Skeletal muscle satellite cell (primary cell): ENCODE data around the gene GPX3.

Experiments
- H3K27me3 ChIP-seq: 2 replicates; pipeline ENCODE4 v1.7.0; 2013; ENCODE audit warnings: low read length; ENCODE audit not compliant: control insufficient read depth, insufficient read depth
- H3K36me3 ChIP-seq: 2 replicates; pipeline ENCODE4 v1.7.0; 2013; ENCODE audit warnings: mild to moderate bottlenecking, control low read depth, low read length; ENCODE audit not compliant: insufficient read depth
- H3K4me1 ChIP-seq: 2 replicates; pipeline ENCODE4 v1.7.0; 2013; ENCODE audit warnings: low read length; ENCODE audit not compliant: control insufficient read depth, insufficient read depth
- H3K4me2 ChIP-seq: 2 replicates; pipeline ENCODE4 v1.7.0; 2013; ENCODE audit warnings: mild to moderate bottlenecking, low read length
- H3K4me3 ChIP-seq: 2 replicates; pipeline ENCODE4 v1.7.0; 2013; ENCODE audit warnings: low read length
- H3K9ac ChIP-seq: 2 replicates; pipeline ENCODE4 v1.7.0; 2013; ENCODE audit warnings: mild to moderate bottlenecking, low read depth, low read length, moderate library complexity
- H3K9me3 ChIP-seq: replicated peaks from 2 replicates; pipeline ENCODE4 v1.7.0; 2013; ENCODE audit warnings: mild to moderate bottlenecking, control low read depth, low read length

The GPX3 gene

DNA sequence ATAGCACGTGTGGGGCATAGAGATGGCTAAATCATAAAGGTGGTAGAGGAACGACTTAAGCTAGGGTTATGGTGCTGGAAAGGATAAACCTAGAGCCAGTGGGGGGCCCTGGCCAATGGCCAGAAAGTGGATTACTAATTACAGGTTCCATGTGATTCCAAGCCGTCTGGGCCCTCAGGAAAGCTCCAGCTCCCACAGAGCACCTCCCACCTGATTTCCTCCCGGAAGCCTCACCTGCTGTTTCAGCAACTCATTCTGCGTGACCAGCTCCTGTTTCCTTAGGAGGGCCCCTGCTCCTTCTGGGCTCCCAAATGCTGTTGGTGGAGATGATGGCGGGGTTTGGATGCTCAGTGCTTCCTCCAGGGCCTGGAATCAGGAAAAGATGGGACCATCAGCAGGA is 16.2 kb downstream of the GPX3 start:
- no peaks in the 10 kb centered on the region for H3K9me3 ChIP-seq
- no peak overlapping the region for H3K9ac ChIP-seq
- H3K27me3 ChIP-seq: no peaks in the 10 kb centered on the region
- H3K36me3 ChIP-seq: peaks cover 77% of the 10 kb centered on the region
- H3K4me3 ChIP-seq: no peak overlapping the region
- peaks cover 42% of the 10 kb centered on the region for H3K4me1 ChIP-seq
- H3K4me2 ChIP-seq: no peak overlapping the region

DNA sequence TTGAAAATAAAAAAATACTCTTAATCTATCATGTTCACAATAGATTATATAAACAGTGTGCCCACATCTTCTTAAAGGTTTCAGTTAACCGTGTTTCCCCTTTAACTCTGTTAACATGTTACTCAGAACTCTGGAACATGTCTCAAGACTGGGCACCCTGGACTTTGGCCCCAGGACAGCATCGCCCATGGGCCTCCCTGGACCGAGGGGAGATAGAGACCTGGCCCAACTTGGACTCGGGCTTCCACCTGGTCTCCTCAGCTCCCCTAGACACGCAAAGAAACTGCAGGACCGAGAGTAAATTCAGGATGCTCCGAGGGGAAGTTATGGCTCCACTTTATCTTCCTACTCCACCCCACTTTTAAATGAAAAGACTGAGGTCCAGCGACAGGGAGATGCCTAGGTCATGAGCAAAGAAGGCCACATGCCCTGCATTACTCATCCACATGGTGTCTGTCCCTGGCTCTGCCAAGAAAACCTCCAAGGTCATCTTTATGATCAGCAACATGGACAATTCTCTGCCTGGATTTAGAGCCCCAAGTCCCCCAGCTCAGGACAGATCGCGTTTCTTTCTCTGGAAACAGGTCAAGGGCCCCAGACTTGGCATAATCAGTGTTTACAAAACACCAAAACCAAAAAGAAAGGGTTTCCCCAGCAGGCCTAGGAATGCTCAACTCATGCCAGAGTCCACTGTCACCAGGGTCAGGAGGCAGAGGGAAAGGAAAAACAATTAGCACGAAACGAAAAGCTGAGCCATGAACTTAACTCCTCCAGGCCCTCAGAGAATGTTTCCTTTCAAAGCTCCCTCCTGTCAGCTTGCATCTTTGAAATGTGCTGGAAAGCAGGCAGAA is 17.4 kb downstream of the GPX3 start:
- H3K36me3 ChIP-seq: peaks cover 77% of the 10 kb centered on the region
- H3K4me1 ChIP-seq: peaks cover 42% of the 10 kb centered on the region
- peak overlapping the region; percentile 55 for H3K4me2 ChIP-seq
- H3K9me3 ChIP-seq: no peaks in the 10 kb centered on the region
- no peaks in the 10 kb centered on the region for H3K27me3 ChIP-seq
- peak overlapping the region; percentile 15 for H3K9ac ChIP-seq
- no peak overlapping the region for H3K4me3 ChIP-seq

DNA sequence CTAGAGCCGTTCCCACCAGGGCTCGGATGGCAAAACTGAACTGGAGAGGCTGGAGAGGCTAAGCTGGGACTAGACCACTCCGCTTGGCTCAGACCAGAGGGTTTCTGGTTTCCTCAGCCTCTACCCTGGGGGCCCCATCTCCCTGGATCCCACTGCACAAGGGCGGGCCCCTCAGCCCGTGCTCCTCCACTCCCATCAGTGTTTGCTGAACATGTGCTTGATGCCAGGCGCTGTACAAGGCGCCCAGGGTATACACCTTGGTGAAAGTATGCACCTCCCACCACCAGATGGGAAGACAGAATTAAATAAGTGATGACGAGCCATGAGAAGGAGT is 18.0 kb downstream of the GPX3 start:
- peak overlapping the region; percentile 42 for H3K4me3 ChIP-seq
- H3K27me3 ChIP-seq: no peaks in the 10 kb centered on the region
- no peaks in the 10 kb centered on the region for H3K9me3 ChIP-seq
- H3K4me1 ChIP-seq: peaks cover 42% of the 10 kb centered on the region
- peak overlapping the region; percentile 55 for H3K4me2 ChIP-seq
- peaks cover 80% of the 10 kb centered on the region for H3K36me3 ChIP-seq
- peak overlapping the region; percentile 15 for H3K9ac ChIP-seq

DNA sequence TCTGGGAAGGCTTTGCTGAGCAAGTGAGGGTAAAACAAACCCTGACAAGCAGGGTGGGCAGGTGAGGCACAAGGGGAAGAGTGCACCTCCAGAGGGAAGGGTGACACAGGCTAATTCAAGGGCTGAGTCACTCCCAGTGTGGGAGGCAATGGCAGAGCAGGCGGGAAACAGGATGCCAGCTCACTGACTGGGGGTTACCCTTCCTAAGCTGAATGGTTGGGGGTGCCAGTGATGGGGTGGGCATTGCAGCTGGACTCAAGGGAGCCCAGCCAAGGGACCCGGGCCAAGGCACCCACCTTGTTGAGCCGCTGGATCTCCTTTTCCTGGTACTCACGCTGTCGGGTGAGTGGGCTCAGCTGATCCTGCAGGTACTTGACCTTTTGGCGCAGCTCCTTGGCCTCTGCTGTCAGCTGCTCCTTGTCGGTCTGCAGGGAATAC is 18.4 kb downstream of the GPX3 start:
- H3K27me3 ChIP-seq: no peaks in the 10 kb centered on the region
- peak overlapping the region; percentile 55 for H3K4me2 ChIP-seq
- H3K36me3 ChIP-seq: peaks cover 79% of the 10 kb centered on the region
- H3K4me1 ChIP-seq: peaks cover 42% of the 10 kb centered on the region
- peak overlapping the region; percentile 15 for H3K9ac ChIP-seq
- no peaks in the 10 kb centered on the region for H3K9me3 ChIP-seq
- H3K4me3 ChIP-seq: peak overlapping the region; percentile 42

DNA sequence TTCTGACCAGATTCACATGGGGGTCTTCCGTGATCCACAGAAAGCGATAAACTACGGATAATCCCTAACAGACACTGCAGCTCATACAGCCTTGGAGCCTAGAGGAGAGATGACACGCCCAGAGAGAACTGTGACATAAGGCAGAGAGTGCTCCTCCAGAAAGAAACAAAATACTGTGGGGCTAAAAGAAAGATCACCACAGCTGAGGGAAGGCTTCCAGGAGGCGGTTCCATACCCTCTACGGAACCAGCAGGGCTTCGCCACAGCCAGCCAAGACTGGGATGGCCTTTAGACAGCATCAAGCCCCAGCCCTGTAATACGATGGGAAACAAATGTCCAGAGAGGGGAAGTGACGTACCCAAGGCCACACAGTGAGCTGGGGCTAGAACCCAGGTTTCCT is 19.3 kb downstream of the GPX3 start:
- peaks cover 39% of the 10 kb centered on the region for H3K4me1 ChIP-seq
- no peaks in the 10 kb centered on the region for H3K27me3 ChIP-seq
- H3K4me2 ChIP-seq: no peak overlapping the region
- H3K36me3 ChIP-seq: peaks cover 74% of the 10 kb centered on the region
- H3K9me3 ChIP-seq: no peaks in the 10 kb centered on the region
- no peak overlapping the region for H3K9ac ChIP-seq
- no peak overlapping the region for H3K4me3 ChIP-seq

DNA sequence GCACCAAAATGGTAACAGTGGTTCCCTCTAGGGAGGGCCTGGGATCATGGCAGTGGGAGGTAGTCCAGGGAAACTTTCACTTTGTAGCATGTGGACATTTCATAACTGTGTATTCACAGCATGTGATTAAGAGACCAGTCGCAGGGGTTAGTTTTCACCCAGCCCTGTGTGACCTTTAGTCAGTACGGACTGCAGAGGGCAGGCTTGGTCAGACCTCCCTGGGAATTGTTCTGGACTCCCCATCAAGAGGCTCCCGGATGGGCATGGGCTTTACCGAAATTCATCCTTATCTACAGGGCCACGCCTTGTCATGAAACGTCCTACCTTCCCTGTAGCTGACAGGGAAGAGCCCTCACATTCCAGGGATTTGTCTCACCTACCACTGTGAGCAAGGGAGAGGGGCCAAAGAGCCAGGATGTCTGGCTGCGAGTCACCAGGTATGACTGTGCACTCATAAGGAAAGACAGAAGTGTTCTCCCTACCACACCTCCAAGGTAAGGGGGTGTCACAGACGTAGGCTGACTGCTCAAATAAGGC is 19.9 kb downstream of the GPX3 start:
- Histone ChIP-seq H3K4me1 (peaks cover 34% of the 10 kb centered on the region), H3K4me3 (no peak overlapping the region), H3K9me3 (no peaks in the 10 kb centered on the region), H3K4me2 (no peak overlapping the region), H3K27me3 (no peaks in the 10 kb centered on the region), H3K36me3 (peaks cover 72% of the 10 kb centered on the region), H3K9ac (no peak overlapping the region)

DNA sequence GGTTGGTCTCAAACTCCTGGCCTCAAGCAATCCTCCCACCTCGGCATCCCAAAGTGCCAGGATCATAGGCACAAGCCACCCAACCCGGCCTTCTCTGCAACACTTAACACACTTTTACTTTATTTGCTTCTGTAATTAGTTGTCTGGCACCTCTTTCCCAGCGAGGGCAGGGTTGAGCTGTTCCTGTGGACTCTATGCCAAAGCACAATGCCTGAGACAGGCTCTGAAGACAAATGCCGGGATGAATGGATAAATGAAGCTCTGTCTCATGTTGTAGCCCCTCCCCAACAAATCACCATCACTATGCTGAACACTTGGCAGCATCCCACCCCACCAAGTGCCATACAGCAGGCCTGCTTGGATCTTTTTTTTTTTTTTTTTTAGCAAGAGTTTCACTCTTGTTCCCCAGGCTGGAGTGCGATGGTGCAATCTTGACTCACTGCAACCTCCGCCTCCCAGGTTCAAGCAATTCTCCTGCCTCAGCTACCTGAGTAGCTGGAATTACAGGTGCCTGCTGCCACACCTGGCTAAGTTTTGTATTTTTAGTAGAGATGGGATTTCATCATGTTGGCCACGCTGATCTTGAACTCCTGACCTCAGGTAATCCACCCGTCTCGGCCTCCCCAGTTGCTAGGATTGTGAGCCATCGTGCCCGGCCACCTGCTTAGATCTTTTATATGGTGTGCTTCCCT is 21.3 kb downstream of the GPX3 start:
- peaks cover 63% of the 10 kb centered on the region for H3K36me3 ChIP-seq
- peaks cover 34% of the 10 kb centered on the region for H3K4me1 ChIP-seq
- H3K9me3 ChIP-seq: no peaks in the 10 kb centered on the region
- H3K4me3 ChIP-seq: no peak overlapping the region
- no peaks in the 10 kb centered on the region for H3K27me3 ChIP-seq
- no peak overlapping the region for H3K9ac ChIP-seq
- no peak overlapping the region for H3K4me2 ChIP-seq

DNA sequence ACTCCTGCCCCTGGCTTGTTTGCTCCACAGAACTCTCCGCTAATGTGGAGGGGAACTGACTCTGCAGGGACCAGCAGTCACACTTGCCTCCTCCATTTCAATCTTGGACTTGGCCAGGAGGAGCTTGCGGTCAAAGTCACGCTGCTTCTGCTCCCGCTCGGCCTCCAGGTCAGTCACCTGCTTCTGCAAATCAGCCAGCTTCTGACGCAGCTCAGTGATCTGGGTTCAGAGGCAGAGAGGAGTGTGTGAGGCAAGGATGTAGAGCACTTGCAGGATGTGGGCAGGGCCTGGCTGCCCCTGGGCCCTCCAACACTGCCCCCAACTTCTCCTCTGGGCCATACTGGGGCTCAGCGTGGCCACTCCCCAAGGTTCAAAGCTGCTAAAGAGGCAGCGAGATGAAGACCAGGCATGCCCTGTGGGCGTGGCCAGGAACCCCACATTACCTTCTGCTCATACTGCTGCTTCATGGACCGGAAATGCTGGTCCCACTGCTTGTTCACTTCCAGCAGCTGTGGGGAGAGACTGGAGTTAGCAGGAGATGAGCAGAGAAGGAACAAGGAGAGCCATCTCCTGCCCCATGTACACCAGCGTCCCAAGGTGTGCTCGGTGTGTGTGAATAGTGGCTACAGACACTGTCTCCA is 22.2 kb downstream of the GPX3 start:
- Histone ChIP-seq H3K4me3 (no peak overlapping the region), H3K27me3 (no peaks in the 10 kb centered on the region), H3K9me3 (no peaks in the 10 kb centered on the region), H3K4me1 (peaks cover 31% of the 10 kb centered on the region), H3K9ac (no peak overlapping the region), H3K4me2 (no peak overlapping the region), H3K36me3 (peaks cover 58% of the 10 kb centered on the region)

DNA sequence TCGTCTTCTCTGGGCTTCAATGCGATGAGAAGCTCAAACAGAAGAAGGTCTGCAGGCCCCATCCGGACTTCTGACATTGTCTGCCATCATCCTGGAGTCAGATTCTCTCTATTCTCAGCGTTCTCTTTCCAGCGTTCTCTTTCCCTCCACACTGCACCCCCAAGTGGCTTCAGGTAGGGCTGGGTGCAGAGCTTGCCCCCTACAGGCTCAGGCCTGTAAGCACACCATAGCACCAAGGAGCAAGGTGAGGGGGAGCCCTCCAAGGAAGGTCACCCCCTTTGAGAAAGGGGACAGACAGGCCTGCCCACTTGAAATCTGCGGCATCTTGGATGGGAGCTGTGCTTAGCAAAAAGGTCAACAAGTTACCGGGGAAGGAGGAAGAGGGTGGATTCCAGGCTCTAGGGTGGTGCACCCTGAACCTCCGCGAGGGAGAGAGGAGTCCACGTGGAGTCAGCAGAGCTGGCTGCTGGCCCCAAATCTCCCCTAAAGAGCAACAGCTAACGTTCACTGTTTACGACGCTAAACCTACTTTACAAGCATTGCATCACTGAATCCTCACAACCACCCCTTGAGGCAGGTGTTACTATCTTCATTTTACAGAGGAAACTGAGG is 27.5 kb downstream of the GPX3 start:
- H3K9ac ChIP-seq: no peak overlapping the region
- H3K36me3 ChIP-seq: peaks cover 62% of the 10 kb centered on the region
- peaks cover 9% of the 10 kb centered on the region for H3K4me1 ChIP-seq
- H3K27me3 ChIP-seq: no peaks in the 10 kb centered on the region
- H3K4me2 ChIP-seq: no peak overlapping the region
- H3K9me3 ChIP-seq: no peaks in the 10 kb centered on the region
- no peak overlapping the region for H3K4me3 ChIP-seq

DNA sequence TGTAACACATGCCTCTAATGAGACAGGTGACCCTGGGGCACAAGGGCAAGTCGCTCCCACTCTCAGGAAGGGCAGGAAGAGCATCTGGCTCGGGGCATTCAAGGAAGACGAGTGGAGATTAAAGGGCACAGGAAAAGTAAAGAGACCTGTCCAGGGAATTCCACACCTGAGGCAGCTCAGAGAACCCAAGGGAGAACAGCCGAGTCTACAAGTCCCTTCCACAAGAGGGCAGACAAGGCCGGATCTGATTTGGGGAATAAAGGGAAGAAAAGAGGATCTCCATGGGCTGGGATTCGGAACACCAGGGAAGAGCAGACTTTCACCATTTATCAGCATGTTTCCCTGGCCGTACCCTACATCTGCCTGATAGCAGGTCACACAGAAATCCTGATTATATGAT is 28.1 kb downstream of the GPX3 start:
- peaks cover 59% of the 10 kb centered on the region for H3K36me3 ChIP-seq

More for the DNA sequence above, 28.1 kb downstream of the GPX3 start:
- H3K9me3 ChIP-seq: no peaks in the 10 kb centered on the region
- no peak overlapping the region for H3K9ac ChIP-seq
- no peaks in the 10 kb centered on the region for H3K27me3 ChIP-seq
- no peak overlapping the region for H3K4me2 ChIP-seq
- peaks cover 9% of the 10 kb centered on the region for H3K4me1 ChIP-seq
- H3K4me3 ChIP-seq: no peak overlapping the region
